K562 (cell line): Measurements from ENCODE around the gene FSTL1. TPM values are rescaled to one million over a fixed set of nuclear protein-coding genes. Genes with fewer than 3 reads are reported as not detected.

Experiments used
- ARID1B ChIP-seq: fragments of 450-650 bp; IDR thresholded peaks from 2 replicates; pipeline ENCODE4 v1.6.1; 2016; ENCODE audit warnings: antibody characterized with exemption, mild to moderate bottlenecking, inconsistent platforms
- ARID2 ChIP-seq: fragments of 450-650 bp; IDR thresholded peaks from 2 replicates; pipeline ENCODE4 v1.6.1; 2017; ENCODE audit warnings: antibody characterized with exemption, mild to moderate bottlenecking
- BACH1 ChIP-seq: fragments of 200-800 bp; sonication (Bioruptor generic); IDR thresholded peaks from 2 replicates; pipeline ENCODE4 v1.6.1; 2016; ENCODE audit warnings: missing genetic modification characterization, missing compliant biosample characterization
- BCL6 ChIP-seq: fragments of 250-450 bp; sonication (Bioruptor Pico); IDR thresholded peaks from 2 replicates; pipeline ENCODE4 v1.4.0; 2020
- MBD1 ChIP-seq: fragments of 250-450 bp; sonication (Bioruptor Pico); IDR thresholded peaks from 2 replicates; pipeline ENCODE4 v1.8.0; 2022; ENCODE audit warnings: inconsistent platforms
- NFE2 ChIP-seq: IDR thresholded peaks from 2 replicates; pipeline ENCODE4 v1.6.1; 2014; ENCODE audit warnings: antibody characterized with exemption, low read depth
- POLR2G ChIP-seq: fragments of 200-400 bp; formaldehyde crosslinking; IDR thresholded peaks from 2 replicates; pipeline ENCODE4 v1.6.1; 2017; ENCODE audit warnings: low read depth, mild to moderate bottlenecking, antibody characterized with exemption, low read length, moderate library complexity
- PRDM10 ChIP-seq: fragments of 450-650 bp; IDR thresholded peaks from 2 replicates; pipeline ENCODE4 v1.6.1; 2018; ENCODE audit not compliant: partially characterized antibody
- SIX5 ChIP-seq, 2 experiments: IDR thresholded peaks; 2 replicates each; pipeline ENCODE4 v1.6.1; 2011; ENCODE audit warnings: low read length in 2 of 2, borderline replicate concordance in 1 of 2, low read depth in 1 of 2, mild to moderate bottlenecking in 1 of 2, moderate library complexity in 1 of 2; ENCODE audit not compliant: insufficient read depth in 1 of 2
- ZEB2 ChIP-seq: fragments of 450-650 bp; IDR thresholded peaks from 2 replicates; pipeline ENCODE4 v1.6.1; 2016
- ZNF197 ChIP-seq: fragments of 200-800 bp; sonication (Bioruptor generic); IDR thresholded peaks from 2 replicates; pipeline ENCODE4 v1.6.1; 2016; ENCODE audit warnings: low read depth, missing genetic modification characterization, missing compliant biosample characterization
- ZNF224 ChIP-seq: sonication (generic); formaldehyde crosslinking; IDR thresholded peaks from 2 replicates; pipeline ENCODE4 v1.8.0; 2022; ENCODE audit warnings: mild to moderate bottlenecking, missing genetic modification reagents
- polyA plus RNA-seq, 8 experiments: library from polyadenylated mRNA; depleted of rRNA in 4 of 8; stranded (reverse) in 5 of 8; unstranded in 3 of 8; fragments of >200 nt; fragmentation: Nextera tagmentation in 2 of 8; fragmentation: Illumina TruSeq in 1 of 8; extraction: Ambion mirVana in 2 of 8; extraction: Trizol in 1 of 8; gene quantifications; 2 replicates each; pipeline versions ENCODE4 v1.2.1 to v1.2.3, GENCODE V29; 2011 to 2014; ENCODE audit warnings: inconsistent platforms in 1 of 8, missing spikeins in 1 of 8
- total RNA-seq, 7 experiments: library from RNA; depleted of rRNA in 6 of 7; stranded (reverse); fragments of >200 nt in 6 of 7; fragmentation: Illumina TruSeq in 2 of 7; extraction: Trizol in 2 of 7; gene quantifications; 2 replicates each; pipeline versions ENCODE4 v1.2.1 to v1.2.3, GENCODE V29; 2011 to 2021; ENCODE audit warnings: low replicate concordance in 1 of 7

Gene FSTL1
- total and polyA plus RNA-seq, 9 of the 15 experiments (the other 6 are each of a cell fraction or from before 2014, with no cell fraction given): 0.01 to 0.58 (median 0.08) TPM; not detected in 2

- TF ChIP-seq ZNF224: no peak
- TF ChIP-seq POLR2G: no peak
- TF ChIP-seq ZNF197 (CRISPR knock-in tag): no peak
- peak; percentile 38; the same call in 1 of the 2 replicates for TF ChIP-seq BACH1 (tag)
- TF ChIP-seq SIX5 (IDR thresholded peaks at IDR 0.05; ENCODE audit: borderline replicate concordance in 1 of 2, insufficient read depth in 1 of 2, low read depth in 1 of 2, low read length in 2 of 2): no peak
- no peak for TF ChIP-seq ARID2
- TF ChIP-seq PRDM10: peak; percentile 48
- no peak for TF ChIP-seq MBD1 (CRISPR knock-in tag)
- no peak for TF ChIP-seq BCL6 (CRISPR knock-in tag)
- TF ChIP-seq NFE2: peak; percentile 78
- TF ChIP-seq ZEB2: no peak
- TF ChIP-seq ARID1B: peak; percentile 47
Measured at GRCh38 chr3:120350401-120350941, 100.3 kb downstream of the FSTL1 start (continued).
